NCI-H1436 treated with DMSO at 0.1 percent for 48 hours (cell line): Measurements from ENCODE around the gene ADIPOR2.

Source experiments
- DNase-seq: peaks from one replicate; lab custom pipeline; 2025; lab: John Stamatoyannopoulos, UW

ADIPOR2 gene

GRCh38 chr12:1799882-1800400 lies 109.1 kb downstream of the ADIPOR2 start:
- no peak for DNase-seq

DNA sequence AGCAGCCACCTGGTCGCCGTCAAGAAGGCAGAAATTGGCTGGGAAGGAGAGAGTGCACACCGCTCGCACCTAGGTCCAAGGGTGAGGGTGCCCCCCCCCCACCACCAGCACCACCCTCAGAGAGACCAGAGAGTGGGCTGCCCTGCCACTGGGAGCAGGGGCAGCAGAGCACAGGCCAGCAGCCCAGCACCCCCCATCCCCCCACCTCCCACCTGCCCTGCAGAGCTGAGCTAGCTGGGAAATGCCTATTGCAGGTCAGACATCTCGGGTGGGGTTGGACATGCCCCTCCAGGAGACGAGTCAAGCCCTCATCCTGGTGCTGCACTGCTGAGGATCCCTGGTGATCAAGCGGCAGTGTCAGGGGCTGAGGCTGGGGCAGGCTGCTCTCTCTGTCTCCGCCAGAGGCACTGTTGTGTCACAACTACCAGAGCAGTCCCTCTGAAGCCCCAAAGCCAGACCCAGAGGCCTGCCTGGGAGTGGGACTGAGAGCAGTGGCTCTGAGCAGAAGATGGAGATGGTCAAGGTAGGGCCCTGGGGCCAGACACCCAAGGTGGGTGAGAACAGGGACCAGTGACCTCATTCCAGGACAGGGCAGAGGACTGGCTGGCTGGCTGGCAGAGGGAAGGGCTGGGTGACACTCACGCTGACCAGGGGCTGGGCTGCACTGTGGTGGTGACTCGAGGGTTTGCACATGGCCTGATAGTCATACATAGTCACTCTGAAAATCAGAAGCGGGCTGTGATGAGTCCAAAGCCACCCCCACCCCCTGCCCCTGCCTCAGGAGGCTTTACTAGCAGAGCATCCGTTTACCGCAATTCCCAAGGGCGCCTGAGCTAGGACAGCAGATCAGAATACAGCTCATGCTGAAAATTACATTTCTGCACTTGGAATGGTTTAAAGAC lies 109.8 kb downstream of the ADIPOR2 start:
- no peak for DNase-seq

- no peak for DNase-seq
Observed at GRCh38 chr12:1801303-1801975, 110.6 kb downstream of the ADIPOR2 start.

- DNase-seq: no peak
Observed at GRCh38 chr12:1803736-1804135, 112.9 kb downstream of the ADIPOR2 start.

GRCh38 chr12:1804545-1805332 lies 113.9 kb downstream of the ADIPOR2 start:
- peak; percentile 29 for DNase-seq

DNA sequence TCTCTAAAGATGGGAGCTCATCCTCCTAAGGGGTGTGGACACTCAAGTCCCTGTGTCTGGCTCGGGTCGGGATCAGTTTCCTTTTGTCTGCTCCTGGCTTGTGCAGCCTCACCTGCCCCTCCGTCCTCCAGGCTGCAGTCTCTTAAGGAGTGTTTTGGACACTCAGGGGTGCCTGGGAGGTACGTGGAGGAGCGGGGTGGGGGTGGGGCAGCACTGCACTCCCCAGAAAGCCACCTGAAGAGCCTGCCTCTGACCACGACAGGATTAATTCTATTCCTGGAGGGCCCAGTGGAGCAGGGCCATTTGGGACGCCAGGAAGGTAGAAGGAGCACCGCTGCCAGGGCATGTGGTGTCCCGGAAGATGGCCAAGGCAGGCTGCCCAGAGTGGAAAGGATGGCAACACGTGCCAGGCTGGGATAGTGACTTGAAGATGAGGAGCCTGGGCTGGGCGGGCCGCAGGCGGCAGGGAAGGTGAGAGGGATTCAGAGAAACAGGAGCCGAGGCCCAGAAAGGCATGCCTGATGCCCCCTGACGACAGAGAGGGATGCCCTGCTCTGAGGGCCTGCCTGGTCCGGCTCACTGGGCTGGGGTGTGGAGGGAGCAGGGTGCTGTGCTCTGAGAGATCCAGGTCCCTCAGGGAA lies 114.7 kb downstream of the ADIPOR2 start:
- no peak for DNase-seq

DNA sequence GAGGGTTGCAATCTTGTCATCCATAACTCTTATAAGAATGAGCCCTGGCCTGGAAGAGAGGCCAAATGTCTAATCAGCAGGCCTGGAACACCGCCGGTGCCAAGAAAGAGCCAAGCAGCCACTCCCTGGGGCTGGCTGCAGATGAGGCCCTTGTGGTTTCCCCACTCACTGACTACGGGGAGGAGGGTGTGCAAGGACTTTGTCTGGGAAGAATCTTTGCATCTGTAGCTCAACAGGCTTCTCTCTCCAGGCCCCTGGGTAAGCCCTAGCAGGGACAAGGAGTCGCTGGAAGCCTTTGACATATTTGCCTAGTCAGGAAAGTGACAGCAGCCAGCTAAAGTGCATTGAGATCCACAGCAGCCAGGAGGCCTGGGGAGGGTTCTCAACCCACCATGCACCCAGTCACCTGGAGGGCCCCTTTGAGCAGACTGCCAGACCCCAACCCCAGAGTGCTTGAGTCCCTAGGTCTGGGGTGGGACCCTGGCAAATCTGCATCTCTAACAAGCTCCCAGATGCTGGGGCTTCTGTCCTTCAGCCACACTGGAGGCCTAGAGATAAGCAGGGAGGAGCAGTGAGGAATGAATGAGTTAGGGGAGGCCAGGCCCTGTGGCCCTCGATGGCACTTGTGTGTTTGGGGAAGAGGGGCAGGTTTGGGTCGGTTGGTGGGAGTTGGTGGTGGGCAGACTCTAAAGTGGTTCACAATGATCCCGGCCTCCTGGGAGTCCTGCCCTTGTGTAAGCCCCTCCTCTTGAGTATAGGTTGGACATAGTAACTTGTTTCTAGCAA lies 115.6 kb downstream of the ADIPOR2 start:
- no peak for DNase-seq

- DNase-seq: no peak
Observed at GRCh38 chr12:1807087-1807860, 116.4 kb downstream of the ADIPOR2 start.

- no peak for DNase-seq
Observed at GRCh38 chr12:1808036-1808797, 117.3 kb downstream of the ADIPOR2 start.

DNA sequence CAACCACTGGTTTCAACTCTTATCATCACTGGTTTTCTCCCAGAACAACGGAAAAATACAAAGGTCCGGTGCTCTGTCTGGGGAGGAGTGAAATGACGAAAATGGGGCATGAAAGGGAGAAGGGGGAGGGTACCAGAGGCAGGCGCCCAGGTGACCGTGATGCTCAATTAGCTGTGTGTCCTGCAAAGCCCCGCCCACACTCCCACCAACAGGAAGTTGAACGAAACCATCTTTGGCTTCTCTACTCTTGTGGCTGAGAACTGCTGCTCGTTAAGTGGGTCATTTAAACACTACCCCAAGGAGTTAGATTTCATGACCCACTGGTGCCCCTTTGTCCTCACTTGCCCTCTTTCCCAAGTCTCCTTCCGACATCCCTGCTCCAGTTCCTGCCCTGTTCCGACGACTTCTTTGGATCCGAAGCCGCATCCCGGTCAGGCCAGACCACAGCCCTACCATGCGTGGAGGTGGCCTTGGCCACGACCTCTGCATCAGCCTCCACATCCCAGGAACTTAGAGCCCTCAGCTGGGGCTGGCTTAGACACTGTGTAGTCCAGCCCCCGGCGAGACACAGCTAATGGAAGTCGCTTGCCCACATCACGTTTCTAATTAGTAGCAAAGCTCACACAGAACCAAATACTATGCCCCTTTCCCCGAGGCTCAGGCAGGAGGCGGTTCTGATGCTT lies 118.1 kb downstream of the ADIPOR2 start:
- no peak for DNase-seq

DNA sequence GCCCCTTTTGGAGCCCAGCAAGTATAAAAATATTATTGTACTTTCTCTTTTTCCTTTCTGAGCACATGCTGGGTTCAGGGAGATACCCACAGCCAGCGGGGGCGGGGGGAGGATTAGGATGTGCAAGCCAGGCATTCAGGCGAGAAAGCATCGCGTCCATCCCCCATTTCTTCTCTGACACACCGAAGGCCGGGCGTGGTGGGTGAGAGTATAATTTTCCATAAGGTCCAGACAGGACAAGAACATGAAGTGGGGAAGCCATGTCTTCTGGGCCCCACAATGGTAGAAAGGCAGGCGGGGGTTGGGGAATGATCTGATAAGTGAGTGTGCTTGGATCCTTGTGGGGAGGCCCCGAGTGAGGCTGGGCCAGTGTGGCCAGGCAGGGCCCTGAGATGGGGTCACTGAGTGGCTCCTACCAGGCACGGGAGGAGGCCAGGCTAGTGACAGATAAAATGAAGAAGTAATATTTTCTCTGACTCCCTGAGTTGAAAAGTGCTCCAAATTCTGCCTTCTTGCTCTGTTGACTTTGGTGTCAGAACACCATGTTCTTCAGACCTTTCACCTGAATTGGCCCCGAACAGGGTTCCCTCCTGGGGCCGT lies 118.8 kb downstream of the ADIPOR2 start:
- no peak for DNase-seq

DNA sequence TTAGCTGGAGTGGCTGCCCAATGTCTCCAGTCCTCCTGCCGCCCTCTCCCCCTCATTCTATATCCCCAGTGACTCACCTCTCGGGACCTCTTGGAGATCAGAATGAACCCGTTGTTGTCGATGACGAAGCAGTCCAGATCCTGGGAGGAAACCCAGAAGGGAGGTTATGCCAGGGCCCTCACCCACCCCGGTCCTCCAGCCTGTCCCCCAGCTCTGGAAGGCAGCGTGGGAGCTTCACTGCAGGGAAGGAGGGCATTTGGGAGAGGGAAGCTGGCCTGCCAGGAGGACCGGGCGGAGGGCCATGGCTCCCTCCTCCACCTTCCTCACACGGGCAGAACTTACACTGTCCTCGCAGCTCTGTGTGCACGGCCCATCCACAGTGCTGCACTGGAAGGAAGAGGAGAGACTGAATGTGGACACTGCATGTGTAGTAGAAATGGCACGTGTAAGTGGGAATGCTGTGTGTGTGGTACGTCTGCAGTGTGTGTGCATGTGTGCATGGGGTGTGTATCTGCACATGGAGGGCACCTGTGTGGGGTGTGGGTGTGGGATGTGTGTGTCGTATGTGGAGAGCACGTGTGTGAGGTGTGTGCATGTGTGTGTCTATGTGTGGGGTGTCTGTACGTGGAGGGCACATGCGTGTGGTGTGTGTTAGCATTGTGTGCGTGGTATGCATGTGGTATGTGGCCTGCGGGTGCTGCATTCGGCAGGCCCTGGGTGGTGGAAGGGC lies 119.5 kb downstream of the ADIPOR2 start:
- no peak for DNase-seq

DNA sequence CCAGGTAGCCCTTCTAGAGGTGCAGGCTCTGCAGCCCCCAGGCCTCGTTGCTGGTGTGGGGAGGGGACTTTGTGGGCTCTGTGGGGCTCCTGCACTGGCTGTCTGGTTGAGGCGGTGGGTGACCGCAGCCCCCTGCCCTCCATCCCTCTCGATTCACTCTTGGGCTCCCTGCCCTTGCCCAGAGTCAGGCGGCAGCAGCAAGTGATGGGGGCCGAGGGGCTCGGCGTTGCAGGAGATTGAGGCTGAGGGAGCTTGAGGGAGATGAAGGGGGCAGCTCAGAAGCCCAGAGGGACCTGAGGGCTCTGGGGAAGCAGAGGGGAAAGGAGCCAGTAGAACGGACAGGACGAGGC lies 120.0 kb downstream of the ADIPOR2 start:
- DNase-seq: no peak

DNA sequence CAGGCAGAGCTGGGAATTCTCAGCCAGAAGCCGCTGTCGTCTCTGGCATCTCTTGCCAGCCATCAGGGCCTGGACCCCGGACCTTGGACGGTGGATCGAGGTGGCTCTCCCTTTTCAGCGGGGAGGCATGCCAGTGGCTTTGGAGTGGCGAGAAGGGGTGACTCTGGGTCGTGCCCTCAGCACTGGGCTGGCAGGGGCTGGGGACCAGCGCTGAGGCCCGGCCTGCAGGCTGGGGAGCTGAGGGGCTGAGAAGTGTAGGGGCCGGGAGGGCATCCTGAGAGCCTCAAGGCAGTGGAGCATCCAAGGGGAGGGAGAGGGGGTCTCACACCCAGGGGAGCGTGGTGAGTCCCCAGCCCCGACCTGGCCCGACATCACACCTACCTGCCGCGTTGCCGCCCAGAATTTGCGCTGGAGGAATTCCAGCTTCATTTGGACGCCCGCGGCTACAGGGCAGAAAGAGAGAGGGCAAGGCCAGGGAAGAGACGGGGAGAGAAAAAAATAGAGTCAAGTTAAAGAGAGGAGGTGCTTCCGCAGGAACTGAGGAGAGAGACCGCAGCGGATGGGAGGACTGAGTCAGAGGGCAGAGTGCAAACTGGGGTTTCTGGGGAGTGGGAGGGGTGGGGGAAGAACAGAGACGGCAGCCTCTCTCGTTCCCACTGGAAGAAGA lies 120.5 kb downstream of the ADIPOR2 start:
- no peak for DNase-seq

- no peak for DNase-seq
Observed at GRCh38 chr12:1811948-1812291, 121.0 kb downstream of the ADIPOR2 start.

- DNase-seq: no peak
Observed at GRCh38 chr12:1812650-1813302, 121.9 kb downstream of the ADIPOR2 start.

DNA sequence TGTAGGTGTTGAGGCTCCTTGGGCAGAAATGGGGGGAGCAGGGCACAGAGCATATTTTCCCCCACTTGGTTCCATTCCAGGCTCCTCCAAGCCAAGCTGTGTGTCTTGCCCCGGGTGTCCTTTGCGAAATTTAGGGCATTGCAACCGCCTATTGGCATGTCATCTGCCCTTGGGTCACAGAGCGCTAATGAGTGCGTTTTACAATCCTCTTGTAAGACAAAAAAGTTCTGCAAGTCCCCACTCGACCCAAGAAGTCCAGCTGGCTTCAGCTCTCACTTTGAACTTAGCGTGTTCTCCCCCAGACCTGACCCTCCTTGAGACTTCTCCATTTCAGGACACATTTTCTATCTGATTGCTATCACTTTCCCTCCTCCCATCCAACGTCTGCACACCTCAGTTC lies 123.4 kb downstream of the ADIPOR2 start:
- no peak for DNase-seq
